Lower leg skin (tissue), 4 donors: ENCODE results near the gene LIM2. TPM values are rescaled to one million over a fixed set of nuclear protein-coding genes. Genes with fewer than 3 reads are reported as not detected.

Experiments used
- DNase-seq, 2 donors: peaks; one replicate each; pipeline ENCODE4 v3.0.0-alpha.2; 2019; ENCODE audit warnings: low spot score in 2 of 2
- H3K4me3 ChIP-seq: fragments of 200-600 bp; sonication (generic); 2 replicates; pipeline ENCODE4 v1.5.1; 2017; ENCODE audit warnings: mild to moderate bottlenecking, low read depth; ENCODE audit not compliant: poor library complexity, severe bottlenecking
- POLR2A ChIP-seq, 2 donors: fragments of 450-650 bp; IDR thresholded peaks; one replicate each; pipeline ENCODE4 v1.6.1; 2016 to 2017; ENCODE audit warnings: antibody characterized with exemption in 2 of 2, mild to moderate bottlenecking in 1 of 2, moderate library complexity in 1 of 2
- WGBS, 2 donors: methylation state at CpG; one replicate each; pipeline ENCODE4 v1.1.5; 2018; 5-methylcytosine and 5-hydroxymethylcytosine counted together
- intact Hi-C: fragments of 100-400 bp; cut with DNase I; formaldehyde crosslinking; loops from one replicate; pipeline ENCODE4 v1.15.0; 2023; ENCODE audit warnings: low total_unique reads
- total RNA-seq, 4 donors: library from RNA; depleted of rRNA; stranded (reverse); fragments of >200 nt; gene quantifications; one replicate each; pipeline ENCODE4 v1.1.0, GENCODE V29; 2016
- TF ChIP-seq, protein P1 (sequence below), 3 donors: fragments of 450-650 bp; IDR thresholded peaks; one replicate each; pipeline ENCODE4 v1.5.1; 2016; ENCODE audit warnings: antibody characterized with exemption in 3 of 3, mild to moderate bottlenecking in 3 of 3, moderate library complexity in 2 of 3

LIM2 gene
- total RNA-seq, 4 donors from 2014 or later, result not detected

DNA sequence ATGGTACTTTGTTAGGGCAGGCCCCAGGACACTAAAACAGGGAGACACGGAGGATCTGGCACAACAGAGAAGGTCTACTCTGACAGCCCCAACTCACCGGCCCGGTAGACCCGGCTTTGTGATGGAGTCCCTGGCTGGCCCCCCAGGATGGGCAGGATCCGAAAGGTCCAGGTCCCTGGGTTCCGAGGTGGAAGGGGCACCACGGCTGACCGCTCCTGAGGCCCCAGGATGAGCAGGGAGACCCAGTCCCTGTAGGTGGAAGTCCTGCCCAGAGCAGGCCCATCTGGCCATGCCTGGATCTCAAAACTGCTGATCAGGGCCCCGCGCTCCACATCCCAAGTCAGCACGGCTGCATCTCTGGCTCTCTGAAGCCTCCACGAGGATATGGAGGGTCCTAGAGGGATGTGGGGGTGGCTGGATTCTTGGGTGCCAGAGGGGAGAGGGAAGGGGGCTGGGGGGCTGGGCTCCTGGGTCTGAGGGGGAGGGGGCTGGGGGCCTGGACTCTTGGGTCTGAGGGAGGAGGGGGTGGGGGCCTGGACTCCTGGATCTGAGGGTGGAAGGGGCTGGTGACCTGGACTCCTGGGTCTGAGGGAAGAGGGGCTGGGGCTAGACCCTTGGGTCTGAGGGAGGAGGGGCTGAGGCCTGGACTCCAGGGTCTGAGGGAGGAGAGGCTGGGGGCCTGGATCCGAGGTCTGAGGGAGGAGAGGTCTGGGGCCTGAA lies 50.5 kb downstream of the LIM2 start:
- WGBS, 2 donors, result 89 to 95% methylated on average over 11 to 13 of the region's 13 CpGs
- no peak overlapping the region for H3K4me3 ChIP-seq
- intact Hi-C loops, result no loop called here
- TF ChIP-seq, protein P1, sequence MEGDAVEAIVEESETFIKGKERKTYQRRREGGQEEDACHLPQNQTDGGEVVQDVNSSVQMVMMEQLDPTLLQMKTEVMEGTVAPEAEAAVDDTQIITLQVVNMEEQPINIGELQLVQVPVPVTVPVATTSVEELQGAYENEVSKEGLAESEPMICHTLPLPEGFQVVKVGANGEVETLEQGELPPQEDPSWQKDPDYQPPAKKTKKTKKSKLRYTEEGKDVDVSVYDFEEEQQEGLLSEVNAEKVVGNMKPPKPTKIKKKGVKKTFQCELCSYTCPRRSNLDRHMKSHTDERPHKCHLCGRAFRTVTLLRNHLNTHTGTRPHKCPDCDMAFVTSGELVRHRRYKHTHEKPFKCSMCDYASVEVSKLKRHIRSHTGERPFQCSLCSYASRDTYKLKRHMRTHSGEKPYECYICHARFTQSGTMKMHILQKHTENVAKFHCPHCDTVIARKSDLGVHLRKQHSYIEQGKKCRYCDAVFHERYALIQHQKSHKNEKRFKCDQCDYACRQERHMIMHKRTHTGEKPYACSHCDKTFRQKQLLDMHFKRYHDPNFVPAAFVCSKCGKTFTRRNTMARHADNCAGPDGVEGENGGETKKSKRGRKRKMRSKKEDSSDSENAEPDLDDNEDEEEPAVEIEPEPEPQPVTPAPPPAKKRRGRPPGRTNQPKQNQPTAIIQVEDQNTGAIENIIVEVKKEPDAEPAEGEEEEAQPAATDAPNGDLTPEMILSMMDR (IDR thresholded peaks at IDR 0.05), result no peak
- DNase-seq, result no peak

- no peak overlapping the region for H3K4me3 ChIP-seq
- TF ChIP-seq, protein P1 (IDR thresholded peaks at IDR 0.05), result no peak
- TF ChIP-seq POLR2A (IDR thresholded peaks at IDR 0.05), result no peak
- intact Hi-C loops, result no loop called here
- DNase-seq, result no peak
- WGBS, 2 donors, result 89 to 96% methylated on average over 13 of the region's 13 CpGs
Observed at GRCh38 chr19:51333836-51334460, 53.8 kb downstream of the LIM2 start.

- WGBS, 2 donors, result 87 to 89% methylated on average over 6 of the region's 6 CpGs
- intact Hi-C loops, result no loop called here
- DNase-seq, result no peak
- H3K4me3 ChIP-seq, result no peak overlapping the region
- no peak for TF ChIP-seq POLR2A (IDR thresholded peaks at IDR 0.05)
- TF ChIP-seq, protein P1 (IDR thresholded peaks at IDR 0.05), result no peak
Observed at GRCh38 chr19:51331716-51332115, 56.1 kb downstream of the LIM2 start.

DNA sequence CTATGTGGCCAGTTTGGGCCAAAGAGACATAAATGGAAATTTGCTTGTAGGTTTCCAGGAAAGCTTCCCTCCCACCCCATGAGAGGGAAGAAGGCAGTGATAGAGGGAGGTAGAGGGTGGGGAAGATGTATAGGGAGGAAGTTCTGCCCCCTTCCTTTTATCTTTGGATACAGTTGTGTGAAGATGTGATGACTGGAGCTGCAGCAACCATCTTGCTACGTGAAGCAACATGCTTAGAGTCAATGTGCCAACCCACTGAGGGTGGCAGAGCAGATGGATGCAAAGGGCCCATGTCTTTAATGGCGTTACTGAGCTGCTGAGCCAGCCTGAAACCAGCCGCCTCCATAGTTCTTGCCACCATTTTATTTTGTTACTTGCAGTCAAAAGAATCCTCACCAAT lies 56.6 kb downstream of the LIM2 start:
- no peak for DNase-seq
- intact Hi-C loops, result no loop called here

GRCh38 chr19:51330366-51330765 lies 57.4 kb downstream of the LIM2 start:
- no peak for TF ChIP-seq POLR2A (IDR thresholded peaks at IDR 0.05)
- TF ChIP-seq, protein P1 (IDR thresholded peaks at IDR 0.05), result no peak
- intact Hi-C loops, result no loop called here
- DNase-seq, result no peak
- no peak overlapping the region for H3K4me3 ChIP-seq
- WGBS, 2 donors, result 88 to 100% methylated on average over 4 of the region's 4 CpGs

More for the DNA sequence above, 56.6 kb downstream of the LIM2 start:
- H3K4me3 ChIP-seq, result no peak overlapping the region
- no peak for TF ChIP-seq POLR2A (IDR thresholded peaks at IDR 0.05)
- TF ChIP-seq, protein P1 (IDR thresholded peaks at IDR 0.05), result no peak
- WGBS, 2 donors, result 77 to 85% methylated on average over 3 of the region's 3 CpGs

Other genes with a start within 250 kb of the LIM2 start
- not detected for gene SIGLEC7, start 245.7 kb downstream of the LIM2 start, total RNA-seq
- gene CD33, start 162.9 kb downstream of the LIM2 start, total RNA-seq, result 1 to 10 TPM; 1.4 to 2.5 (median 2.1) TPM
- gene SIGLECL1, start 136.9 kb downstream of the LIM2 start, total RNA-seq, result not detected
- under 1 TPM in 1 of 4 donors, not detected in 3; 0.27 TPM for gene IGLON5, start 76.3 kb downstream of the LIM2 start, total RNA-seq
- 10 to 100 TPM; 31.0 to 42.9 (median 39.5) TPM for gene VSIG10L, start 45.8 kb downstream of the LIM2 start, total RNA-seq
- gene ETFB, start 21.6 kb downstream of the LIM2 start, total RNA-seq, result 10 to 100 TPM; 52.5 to 79.2 (median 74.5) TPM
- gene CLDND2, start 19.0 kb downstream of the LIM2 start, total RNA-seq, result 1 to 10 TPM in 1 of 4 donors, not detected in 3; 1.8 TPM
- gene NKG7, start 15.3 kb downstream of the LIM2 start, total RNA-seq, result 1 to 10 TPM in 1 of 4 donors, not detected in 3; 1.3 TPM
- gene C19orf84, start 2.6 kb upstream of the LIM2 start, total RNA-seq, result not detected
- 1 to 10 TPM in 3 of 4 donors, under 1 TPM in 1; 0.53 to 8.6 (median 1.8) TPM for gene SIGLEC10, start 29.7 kb upstream of the LIM2 start, total RNA-seq
- gene SIGLEC8, start 70.5 kb upstream of the LIM2 start, total RNA-seq, result under 1 TPM in 3 of 4 donors, not detected in 1; 0.27 to 0.65 (median 0.38) TPM
- gene CEACAM18, start 90.6 kb upstream of the LIM2 start, total RNA-seq, result not detected
- under 1 TPM in 1 of 4 donors, not detected in 3; 0.54 TPM for gene SIGLEC12, start 113.8 kb upstream of the LIM2 start, total RNA-seq
- gene SIGLEC6, start 143.7 kb upstream of the LIM2 start, total RNA-seq, result 1 to 10 TPM in 1 of 4 donors, under 1 TPM in 1, not detected in 2; 0.47 to 3.4 TPM
- 1 to 10 TPM; 2.0 to 5.3 (median 2.5) TPM for gene ZNF175, start 183.3 kb upstream of the LIM2 start, total RNA-seq
- under 1 TPM in 2 of 4 donors, not detected in 2; 0.72 to 0.76 TPM for gene SIGLEC5, start 242.4 kb upstream of the LIM2 start, total RNA-seq